ENCODE data around the gene GAREM1. TPM values are rescaled to one million over a fixed set of nuclear protein-coding genes. Genes with fewer than 3 reads are reported as not detected.

GAREM1 gene
- total and polyA plus RNA-seq, 2 of the 8 experiments (the other 6 are each of a cell fraction or from before 2014, with no cell fraction given), result 3.6 to 9.2 TPM

GRCh38 chr18:32355896-32356295 is 114.8 kb downstream of the GAREM1 start:
- POLR2A ChIA-PET (ENCODE audit: partially characterized antibody), result no interaction called here
- TF ChIP-seq CREB1 (IDR thresholded peaks at IDR 0.05) (no peak), FOSL1 (IDR thresholded peaks at IDR 0.05; ENCODE audit: insufficient read depth, low read depth, low read length) (no peak), CHD2 (IDR thresholded peaks at IDR 0.05; ENCODE audit: low read length) (no peak), TAF1 (IDR thresholded peaks at IDR 0.05; ENCODE audit: low read depth, low read length) (no peak), SIX5 (IDR thresholded peaks at IDR 0.05; ENCODE audit: low read depth, low read length) (no peak), RBBP5 (IDR thresholded peaks at IDR 0.05; ENCODE audit: borderline replicate concordance, low read depth, low read length) (no peak), SIRT6 (IDR thresholded peaks at IDR 0.05; ENCODE audit: low read length) (no peak), SUZ12 (IDR thresholded peaks at IDR 0.05; ENCODE audit: low read length) (no peak), ZNF274 (IDR thresholded peaks at IDR 0.05; ENCODE audit: borderline replicate concordance, extremely low read depth, low read length) (no peak)

More at GRCh38 chr18:32355896-32356295, 114.8 kb downstream of the GAREM1 start:
- Histone ChIP-seq H2BK15ac (ENCODE audit: low read length) (no peak overlapping the region), H3K56ac (replicated peaks; ENCODE audit: insufficient read length, low read depth, low read length) (no peak overlapping the region), H3K36me3 (ENCODE audit: control insufficient read depth in 2 of 4, insufficient read depth in 4 of 4, low read length in 3 of 4) (no peaks in the 10 kb centered on the region), H3K27me3 (replicated peaks in 1 of 4; ENCODE audit: control insufficient read depth in 3 of 4, extremely low read depth in 1 of 4, insufficient read depth in 3 of 4, low read length in 3 of 4) (no peaks in the 10 kb centered on the region), H3K79me1 (ENCODE audit: low read depth, low read length) (no peaks in the 10 kb centered on the region), H3K27ac (ENCODE audit: low read depth, low read length) (no peak overlapping the region), H2BK120ac (replicated peaks; ENCODE audit: low read depth, low read length) (no peak overlapping the region), H2BK5ac (ENCODE audit: low read depth, low read length) (no peak overlapping the region), H3K14ac (ENCODE audit: insufficient read length) (no peak overlapping the region), H4K20me1 (replicated peaks in 1 of 2; ENCODE audit: control insufficient read depth in 1 of 2, insufficient read depth in 2 of 2, low read length in 2 of 2) (no peaks in the 10 kb centered on the region), H3K18ac (ENCODE audit: extremely low read depth, low read length) (no peak overlapping the region), H4K5ac (ENCODE audit: insufficient read length, low read depth, low read length) (no peak overlapping the region), H2AFZ (ENCODE audit: low read length) (no peak overlapping the region), H3K9me3 (ENCODE audit: insufficient read depth in 2 of 2, low read depth in 1 of 2, low read length in 1 of 2) (no peaks in the 10 kb centered on the region), H3K79me2 (ENCODE audit: control insufficient read depth in 1 of 2, insufficient read depth in 2 of 2, low read length in 2 of 2) (no peaks in the 10 kb centered on the region), H3K4me2 (ENCODE audit: insufficient read depth in 1 of 2, low read depth in 2 of 2, low read length in 2 of 2) (no peak overlapping the region), H3K9ac (replicated peaks in 1 of 4; ENCODE audit: extremely low read depth in 1 of 4, low read depth in 3 of 4, low read length in 3 of 4) (no peak overlapping the region), H3K4me3 (ENCODE audit: extremely low read depth in 1 of 4, insufficient read depth in 2 of 4, low read depth in 3 of 4, low read length in 4 of 4) (no peak overlapping the region), H3K4ac (replicated peaks; ENCODE audit: insufficient read length, low read depth, low read length) (no peak overlapping the region), H2BK12ac (ENCODE audit: low read depth, low read length) (no peak overlapping the region), H3K4me1 (replicated peaks in 1 of 4; ENCODE audit: control insufficient read depth in 3 of 4, insufficient read depth in 4 of 4, low read length in 3 of 4) (peaks cover 0 to 5% (median 0%) of the 10 kb centered on the region in 4 experiments; a peak in 1 of 7 replicates), H3K23ac (ENCODE audit: insufficient read length) (no peak overlapping the region), H2BK20ac (ENCODE audit: low read length) (no peak overlapping the region), H3K23me2 (ENCODE audit: low read depth, low read length) (no peaks in the 10 kb centered on the region), H4K91ac (replicated peaks; ENCODE audit: insufficient read length, low read length) (no peak overlapping the region), H4K8ac (ENCODE audit: extremely low read depth, insufficient read depth, low read length) (no peak overlapping the region), H2AK5ac (ENCODE audit: low read depth, low read length) (no peak overlapping the region)
- CTCF ChIA-PET (ENCODE audit: partially characterized antibody), result interaction anchor here (1.1 to 1.6 kb wide), 4 partner anchors 26 to 84 kb away, joined by 3 to 5 read pairs (median 4); no protein-coding TSS in a partner anchor
- FAIRE-seq (no peak), DNase-seq (ENCODE audit: low read depth in 1 of 2, low spot score in 2 of 2) (no peak)
- WGBS, 2 experiments (ENCODE audit: extremely low coverage in 1 of 2, insufficient coverage in 1 of 2, insufficient read length in 1 of 2, insufficient replicate concordance in 2 of 2, low coverage in 1 of 2, low lambda C conversion rate in 2 of 2, missing lambda C conversion rate in 1 of 2), result 86% methylated on average over 1 of the region's 1 CpG; no CpG with 5 or more reads in 1 of the 2 experiments

Data from H1 (cell line).